Activated CD4-positive, alpha-beta T cell treated with anti-CD3 and anti-CD28 coated beads, Interleukin-2, amount 50 U/mL, for 48 hours (primary cell): ENCODE measurements around the gene CAMK2N2.

Source experiments
- DNase-seq, 2 experiments: peaks; one replicate each; pipeline ENCODE4 v3.0.0-alpha.2; 2020

The CAMK2N2 gene

GRCh38 chr3:184261270-184261853, at the start of gene CAMK2N2:
TSS of gene CAMK2N2 (minus strand) at chr3:184261553. CDS start at chr3:184261285, 268 bp downstream.
- peak; percentile 67 to 70 for DNase-seq

- DNase-seq: no peak
Observed at GRCh38 chr3:184308744-184309143, 47.4 kb upstream of the CAMK2N2 start.

GRCh38 chr3:184307915-184308314, 46.6 kb upstream of the CAMK2N2 start:
- DNase-seq: no peak

GRCh38 chr3:184306341-184306972, 45.1 kb upstream of the CAMK2N2 start:
- DNase-seq: no peak

- no peak for DNase-seq
Observed at GRCh38 chr3:184305577-184305976, 44.2 kb upstream of the CAMK2N2 start.

- no peak for DNase-seq
Observed at GRCh38 chr3:184300378-184300720, 39.0 kb upstream of the CAMK2N2 start.

GRCh38 chr3:184299488-184300377, 38.4 kb upstream of the CAMK2N2 start:
- DNase-seq: no peak

- peak; percentile 98 to 99 for DNase-seq
Observed at GRCh38 chr3:184298759-184299487, 37.6 kb upstream of the CAMK2N2 start, which contains the start of gene PSMD2. TSS of gene PSMD2 (plus strand) at chr3:184299241. CDS start at chr3:184299267, 26 bp downstream.

- DNase-seq: no peak
Observed at GRCh38 chr3:184296616-184297015, 35.3 kb upstream of the CAMK2N2 start.

GRCh38 chr3:184295771-184296170, 34.4 kb upstream of the CAMK2N2 start:
- DNase-seq: no peak

- no peak for DNase-seq
Observed at GRCh38 chr3:184291738-184292445, 30.5 kb upstream of the CAMK2N2 start.

- no peak for DNase-seq
Observed at GRCh38 chr3:184291044-184291737, 29.8 kb upstream of the CAMK2N2 start.

- no peak for DNase-seq
Observed at GRCh38 chr3:184290331-184290730, 29.0 kb upstream of the CAMK2N2 start.

GRCh38 chr3:184289426-184289938, 28.1 kb upstream of the CAMK2N2 start:
- peak; percentile 76 to 81 for DNase-seq

GRCh38 chr3:184284696-184285095, 23.3 kb upstream of the CAMK2N2 start:
- DNase-seq: peak; percentile 26 to 41

GRCh38 chr3:184283681-184284080, 22.3 kb upstream of the CAMK2N2 start:
- no peak for DNase-seq

- DNase-seq: no peak
Observed at GRCh38 chr3:184282941-184283340, 21.6 kb upstream of the CAMK2N2 start.

GRCh38 chr3:184277366-184277765, 16.0 kb upstream of the CAMK2N2 start:
- DNase-seq: no peak

- no peak for DNase-seq
Observed at GRCh38 chr3:184275961-184276910, 14.9 kb upstream of the CAMK2N2 start, which contains the start of gene ECE2. TSS of gene ECE2 (plus strand) at chr3:184276022. CDS start at chr3:184276154, 132 bp downstream.

GRCh38 chr3:184275381-184275701, 14.0 kb upstream of the CAMK2N2 start:
- no peak for DNase-seq
